HT1080 (cell line): Measurements from ENCODE around the gene ZNF862. TPM values are rescaled to one million over a fixed set of nuclear protein-coding genes. Genes with fewer than 3 reads are reported as not detected.

Source experiments
- small RNA-seq: library from RNA; depleted of rRNA; stranded (forward); fragments of <200 nt; gene quantifications from one replicate; pipeline ENCODE3, GENCODE V24; 2014
- total RNA-seq: library from RNA; depleted of rRNA; stranded (reverse); fragments of >200 nt; shearing (Covaris generic); gene quantifications from 2 replicates; pipeline ENCODE4 v1.2.3, GENCODE V29; 2014; rRNA removed

ZNF862 gene
- total RNA-seq, 1 experiment from 2014 or later = 0.37 TPM

Small RNA genes within 50 kb of the gene (small RNA-seq; reads per million reads assigned to genes)
- not detected for gene AC093458.1

Other genes starting within 250 kb of the ZNF862 start
- gene ZNF467, start 64.8 kb upstream of the ZNF862 start, total RNA-seq = 1.7 and 2.4 TPM in 2 replicates
- 36.4 and 60.4 TPM in 2 replicates for gene ATP6V0E2, start 35.6 kb downstream of the ZNF862 start, total RNA-seq